AG04449 (cell line): ENCODE results near the gene PTGES3L.

Experiments used
- CTCF ChIA-PET: fragments of 350-600 bp; formaldehyde crosslinking; extraction: SDS; loops from one replicate; lab custom pipeline; 2021; ENCODE audit warnings: antibody characterized with exemption; lab: Yijun Ruan, JAX
- POLR2A ChIA-PET: fragments of 400-600, 350-600 bp; formaldehyde crosslinking; extraction: SDS; loops from one replicate; lab custom pipeline; 2020; ENCODE audit warnings: antibody characterized with exemption, inconsistent platforms; lab: Yijun Ruan, JAX
- DNase-seq: peaks from one replicate; pipeline ENCODE4 v3.0.0-alpha.2; 2010; ENCODE audit warnings: low read depth, low spot score
- H3K4me3 ChIP-seq: 2 replicates; pipeline ENCODE4 v1.5.1; 2011; ENCODE audit warnings: low read depth, mild to moderate bottlenecking, control low read depth, low read length
- CTCF ChIP-seq: IDR thresholded peaks from one replicate; pipeline ENCODE4 v1.5.1; 2011; ENCODE audit warnings: mild to moderate bottlenecking, moderate library complexity, low read length, control low read depth, inconsistent platforms; ENCODE audit not compliant: insufficient read depth; ENCODE audit errors: missing control alignments

PTGES3L gene

GRCh38 chr17:43014649-43015542 lies 35.0 kb upstream of the PTGES3L start:
- no peak for TF ChIP-seq CTCF
- no peak for DNase-seq
- ChIA-PET POLR2A (interaction anchor here (1.3 kb wide), 1 partner anchor 17 kb away, joined by 6 read pairs; the partner anchor contains the start of gene RPL27), CTCF (interaction anchor here (0.6 to 1.3 kb wide), 3 partner anchors 9 to 1205 kb away, joined by 3 to 7 read pairs (median 3); partner anchors contain the start of gene RPL27)
- no peak overlapping the region for H3K4me3 ChIP-seq

- no peak for DNase-seq
- ChIA-PET POLR2A (interaction anchor here (1.3 kb wide), 1 partner anchor 16 kb away, joined by 6 read pairs; the partner anchor contains the start of gene RPL27), CTCF (interaction anchor here (1.3 to 4.0 kb wide), 3 partner anchors 10 to 16 kb away, joined by 3 to 16 read pairs (median 7); partner anchors contain the start of genes RND2 and RPL27)
- no peak for TF ChIP-seq CTCF
- H3K4me3 ChIP-seq, result no peak overlapping the region
Observed at GRCh38 chr17:43014020-43014648, 34.3 kb upstream of the PTGES3L start.

GRCh38 chr17:43013296-43013695 lies 33.4 kb upstream of the PTGES3L start:
- no peak overlapping the region for H3K4me3 ChIP-seq
- DNase-seq, result no peak
- TF ChIP-seq CTCF, result no peak
- ChIA-PET POLR2A (no interaction called here), CTCF (interaction anchor here (2.6 to 4.0 kb wide), 2 partner anchors 11 to 15 kb away, joined by 10 to 16 read pairs; partner anchors contain the start of genes RND2 and RPL27)

GRCh38 chr17:43011728-43012472 lies 32.0 kb upstream of the PTGES3L start:
- no peak for DNase-seq
- no peak for TF ChIP-seq CTCF
- CTCF ChIA-PET, result interaction anchor here (2.6 to 4.0 kb wide), 2 partner anchors 12 to 14 kb away, joined by 10 to 16 read pairs; partner anchors contain the start of genes RND2 and RPL27

GRCh38 chr17:43010667-43011308 lies 30.9 kb upstream of the PTGES3L start:
- H3K4me3 ChIP-seq, result no peak overlapping the region
- no peak for TF ChIP-seq CTCF
- CTCF ChIA-PET, result interaction anchor here (1.0 to 4.0 kb wide), 3 partner anchors 10 to 168 kb away, joined by 3 to 16 read pairs (median 4); partner anchors contain the start of gene RND2
- DNase-seq, result no peak
- POLR2A ChIA-PET, result no interaction called here

More at GRCh38 chr17:43011728-43012472, 32.0 kb upstream of the PTGES3L start:
- POLR2A ChIA-PET, result interaction anchor here (0.9 kb wide), 1 partner anchor 14 kb away, joined by 4 read pairs; the partner anchor contains the start of gene RPL27
- H3K4me3 ChIP-seq, result no peak overlapping the region
